HG03521 (cell line): Measurements from ENCODE around the gene SACM1L.

Experiments used
- ATAC-seq: cut with Tn5 transposase; IDR thresholded peaks from one replicate; pipeline ENCODE4 v1.9.1; 2021; ENCODE audit warnings: mild to moderate bottlenecking, moderate library complexity; ENCODE audit not compliant: unreplicated experiment

The SACM1L gene

GRCh38 chr3:45762647-45763302 is 73.6 kb downstream of the SACM1L start:
- no peak for ATAC-seq

GRCh38 chr3:45763303-45763675 is 74.1 kb downstream of the SACM1L start:
- no peak for ATAC-seq

GRCh38 chr3:45765266-45765851 is 76.2 kb downstream of the SACM1L start:
- no peak for ATAC-seq

- no peak for ATAC-seq
These were observed 76.8 kb downstream of the SACM1L start for GRCh38 chr3:45765958-45766357.

- ATAC-seq, result no peak
These were observed 82.1 kb downstream of the SACM1L start for GRCh38 chr3:45771166-45771775.

GRCh38 chr3:45771831-45772230 is 82.6 kb downstream of the SACM1L start:
- ATAC-seq, result no peak

- ATAC-seq, result no peak
These were observed 83.3 kb downstream of the SACM1L start for GRCh38 chr3:45772341-45773035.

- ATAC-seq, result no peak
These were observed 83.9 kb downstream of the SACM1L start for GRCh38 chr3:45773072-45773471.

- no peak for ATAC-seq
These were observed 84.7 kb downstream of the SACM1L start for GRCh38 chr3:45773714-45774449.

- ATAC-seq, result no peak
These were observed 85.7 kb downstream of the SACM1L start for GRCh38 chr3:45774581-45775521.

GRCh38 chr3:45775571-45776300 is 86.5 kb downstream of the SACM1L start:
- no peak for ATAC-seq

- ATAC-seq, result no peak
These were observed 87.1 kb downstream of the SACM1L start for GRCh38 chr3:45776301-45776595.

GRCh38 chr3:45776611-45777010 is 87.4 kb downstream of the SACM1L start:
- no peak for ATAC-seq

- ATAC-seq, result no peak
These were observed 88.0 kb downstream of the SACM1L start for GRCh38 chr3:45777111-45777745.

GRCh38 chr3:45777746-45778386 is 88.7 kb downstream of the SACM1L start:
- no peak for ATAC-seq

- no peak for ATAC-seq
These were observed 89.6 kb downstream of the SACM1L start for GRCh38 chr3:45778761-45779201.

GRCh38 chr3:45779746-45780735 is 90.8 kb downstream of the SACM1L start:
- no peak for ATAC-seq
